IMR-90 (cell line): ENCODE data around the gene MREG. TPM values are rescaled to one million over a fixed set of nuclear protein-coding genes. Genes with fewer than 3 reads are reported as not detected.

ENCODE experiments used
- ATAC-seq: fragments of 200-7000 bp; cut with Tn5 transposase; 2 replicates; pipeline ENCODE4 v1.9.1; 2020; ENCODE audit warnings: low read depth, mild to moderate bottlenecking, moderate library complexity
- BruUV-seq: library from RNA; stranded (reverse); fragments of 400-500 nt; replicated peaks from 2 replicates; lab custom pipeline; 2021; lab: Mats Ljungman, UMichigan
- CTCF ChIA-PET: fragments of 300-600 bp; formaldehyde crosslinking; extraction: SDS; loops from one replicate; lab custom pipeline; 2021; ENCODE audit warnings: antibody characterized with exemption; lab: Yijun Ruan, JAX
- POLR2A ChIA-PET: fragments of 300-600 bp; sonication (Branson Sonifier 250); formaldehyde crosslinking; loops from one replicate; lab custom pipeline; 2022; ENCODE audit warnings: antibody characterized with exemption; ENCODE audit not compliant: unreplicated experiment; lab: Charles Lee
- DNase-seq: peaks from one replicate; pipeline ENCODE4 v3.0.0; 2013
- H2AFZ ChIP-seq: replicated peaks from 2 replicates; pipeline ENCODE3; 2013; ENCODE audit warnings: low read length, mild to moderate bottlenecking; ENCODE audit not compliant: poor library complexity
- H2AK5ac ChIP-seq: 2 replicates; pipeline ENCODE4 v1.6.1; 2013; ENCODE audit warnings: low read depth, low read length, inconsistent platforms
- H2AK9ac ChIP-seq: replicated peaks from 2 replicates; pipeline ENCODE3; 2013; ENCODE audit warnings: mild to moderate bottlenecking, low read depth, low read length, moderate library complexity; ENCODE audit not compliant: poor library complexity
- H2BK120ac ChIP-seq: 2 replicates; pipeline ENCODE4 v1.6.1; 2013; ENCODE audit warnings: low read depth, low read length, inconsistent platforms
- H2BK15ac ChIP-seq: 3 replicates; pipeline ENCODE4 v1.6.1; 2013; ENCODE audit warnings: low read depth, low read length, inconsistent platforms
- H2BK20ac ChIP-seq: 2 replicates; pipeline ENCODE4 v1.6.1; 2013; ENCODE audit warnings: low read depth, mild to moderate bottlenecking, inconsistent platforms, low read length, moderate library complexity
- H2BK5ac ChIP-seq: 2 replicates; pipeline ENCODE4 v1.6.1; 2013; ENCODE audit warnings: mild to moderate bottlenecking, low read depth, low read length, inconsistent platforms; ENCODE audit not compliant: poor library complexity, severe bottlenecking
- H3K14ac ChIP-seq: replicated peaks from 2 replicates; pipeline ENCODE4 v1.6.1; 2013; ENCODE audit warnings: low read depth, low read length, inconsistent platforms
- H3K18ac ChIP-seq: 2 replicates; pipeline ENCODE4 v1.6.1; 2013; ENCODE audit warnings: low read depth, low read length, control low read depth
- H3K23ac ChIP-seq: 2 replicates; pipeline ENCODE4 v1.6.1; 2013; ENCODE audit warnings: low read depth, low read length, inconsistent platforms
- H3K27ac ChIP-seq: 2 replicates; pipeline ENCODE4 v1.5.1; 2013; ENCODE audit warnings: mild to moderate bottlenecking, control low read depth, low read length; ENCODE audit not compliant: insufficient read depth
- H3K27me3 ChIP-seq: 2 replicates; pipeline ENCODE4 v1.6.1; 2013; ENCODE audit warnings: low read length; ENCODE audit not compliant: control insufficient read depth, insufficient read depth
- H3K36me3 ChIP-seq: 2 replicates; pipeline ENCODE4 v1.6.1; 2013; ENCODE audit warnings: low read length, mixed read lengths; ENCODE audit not compliant: control insufficient read depth, insufficient read depth
- H3K4ac ChIP-seq: 2 replicates; pipeline ENCODE4 v1.6.1; 2013; ENCODE audit warnings: low read depth, low read length, inconsistent platforms
- H3K4me1 ChIP-seq: 2 replicates; pipeline ENCODE4 v1.6.1; 2013; ENCODE audit warnings: low read length, mixed read lengths; ENCODE audit not compliant: control insufficient read depth, insufficient read depth
- H3K4me2 ChIP-seq: 2 replicates; pipeline ENCODE4 v1.6.1; 2013; ENCODE audit warnings: low read depth, mild to moderate bottlenecking, control low read depth, low read length, moderate library complexity
- H3K4me3 ChIP-seq: 2 replicates; pipeline ENCODE4 v1.5.1; 2013; ENCODE audit warnings: low read depth, mild to moderate bottlenecking, control low read depth, low read length, moderate library complexity; ENCODE audit not compliant: insufficient read depth
- H3K56ac ChIP-seq: 2 replicates; pipeline ENCODE4 v1.6.1; 2013; ENCODE audit warnings: low read length, inconsistent platforms; ENCODE audit not compliant: insufficient read depth; ENCODE audit errors: extremely low read depth
- H3K79me1 ChIP-seq, 2 experiments: 2 replicates each; pipeline ENCODE4 v1.6.1; 2013; ENCODE audit warnings: low read length in 2 of 2, inconsistent platforms in 1 of 2, low read depth in 1 of 2
- H3K9ac ChIP-seq: 2 replicates; pipeline ENCODE4 v1.6.1; 2013; ENCODE audit warnings: low read depth, low read length, control low read depth
- H3K9me1 ChIP-seq: 2 replicates; pipeline ENCODE4 v1.6.1; 2013; ENCODE audit warnings: low read length, inconsistent platforms; ENCODE audit not compliant: insufficient read depth
- H3K9me3 ChIP-seq: 2 replicates; pipeline ENCODE4 v1.6.1; 2013; ENCODE audit warnings: low read length; ENCODE audit not compliant: control insufficient read depth, insufficient read depth
- H4K20me1 ChIP-seq: 2 replicates; pipeline ENCODE4 v1.6.1; 2013; ENCODE audit warnings: low read length, inconsistent platforms; ENCODE audit not compliant: insufficient read depth
- H4K5ac ChIP-seq: 2 replicates; pipeline ENCODE4 v1.6.1; 2013; ENCODE audit warnings: mild to moderate bottlenecking, low read depth, low read length, control low read depth
- H4K8ac ChIP-seq, 2 experiments: 2 replicates each; pipeline ENCODE4 v1.6.1; 2013; ENCODE audit warnings: low read depth in 2 of 2, low read length in 2 of 2, control low read depth in 1 of 2, inconsistent platforms in 1 of 2
- H4K91ac ChIP-seq: 2 replicates; pipeline ENCODE4 v1.6.1; 2013; ENCODE audit warnings: low read depth, low read length, inconsistent platforms; ENCODE audit not compliant: insufficient read depth
- BHLHE40 ChIP-seq: fragments of 150-350 bp; IDR thresholded peaks from 2 replicates; pipeline ENCODE4 v1.6.1; 2016; ENCODE audit warnings: mild to moderate bottlenecking, low read depth, low read length
- CEBPB ChIP-seq: IDR thresholded peaks from 2 replicates; pipeline ENCODE4 v1.6.1; 2012; ENCODE audit warnings: low read depth, low read length, improper control_type of control experiment
- CHD1 ChIP-seq: IDR thresholded peaks from 2 replicates; pipeline ENCODE4 v1.6.1; 2012; ENCODE audit warnings: low read depth, low read length, improper control_type of control experiment
- FOS ChIP-seq: fragments of 150-350 bp; IDR thresholded peaks from 2 replicates; pipeline ENCODE4 v1.6.1; 2016; ENCODE audit warnings: low read depth, low read length
- MAFK ChIP-seq: IDR thresholded peaks from 2 replicates; pipeline ENCODE4 v1.6.1; 2012; ENCODE audit warnings: low read depth, low read length, improper control_type of control experiment
- MXI1 ChIP-seq: IDR thresholded peaks from 2 replicates; pipeline ENCODE4 v1.6.1; 2012; ENCODE audit warnings: low read depth, mild to moderate bottlenecking, low read length, moderate library complexity, borderline replicate concordance
- NFE2L2 ChIP-seq: fragments of 150-350 bp; IDR thresholded peaks from 2 replicates; pipeline ENCODE4 v1.6.1; 2016; ENCODE audit warnings: low read depth, mild to moderate bottlenecking, low read length
- POLR2A ChIP-seq: IDR thresholded peaks from 2 replicates; pipeline ENCODE4 v1.6.1; 2012; ENCODE audit warnings: mild to moderate bottlenecking, low read depth, low read length
- RCOR1 ChIP-seq: IDR thresholded peaks from 2 replicates; pipeline ENCODE4 v1.6.1; 2012; ENCODE audit warnings: mild to moderate bottlenecking, low read length, improper control_type of control experiment; ENCODE audit not compliant: insufficient replicate concordance
- WGBS, 2 experiments: methylation state at CpG; one replicate each; pipeline versions ENCODE4 v1.1.5 to v1.1.7; 2013; ENCODE audit warnings: missing lambda C conversion rate in 2 of 2; ENCODE audit not compliant: insufficient read length in 1 of 2; ENCODE audit errors: extremely low coverage in 2 of 2; 5-methylcytosine and 5-hydroxymethylcytosine counted together
- dilution Hi-C: fragments of 300-500 bp; cut with HindIII; formaldehyde crosslinking; loops from one replicate; pipeline ENCODE4 v1.14.3; 2018; ENCODE audit warnings: low sequenced_read_pairs; ENCODE audit not compliant: unreplicated experiment
- in situ Hi-C: fragments of 300-500 bp; cut with MboI; formaldehyde crosslinking; loops from 3 replicates; pipeline ENCODE4 v1.14.3; 2019; ENCODE audit warnings: low sequenced_read_pairs, inconsistent platforms, mixed read lengths
- intact Hi-C: fragments of 100-400 bp; cut with micrococcal nuclease; formaldehyde crosslinking; loops from 2 replicates; pipeline ENCODE4 v1.10.0; 2022
- polyA plus RNA-seq, 3 experiments: library from polyadenylated mRNA; depleted of rRNA; stranded (reverse); fragments of >200 nt; gene quantifications; 2 replicates each; pipeline ENCODE4 v1.2.3, GENCODE V29; 2012; ENCODE audit warnings: low replicate concordance in 1 of 3
- total RNA-seq: library from RNA; depleted of rRNA; stranded (reverse); fragments of >200 nt; gene quantifications from 2 replicates; pipeline ENCODE4 v1.2.3, GENCODE V29; 2012
- TF ChIP-seq, protein P1 (sequence below): fragments of 150-350 bp; IDR thresholded peaks from 2 replicates; pipeline ENCODE4 v1.6.1; 2016; ENCODE audit warnings: low read depth, mild to moderate bottlenecking, low read length, moderate library complexity, borderline replicate concordance

Gene MREG
- total and polyA plus RNA-seq, 2 of the 4 experiments (the other 2 are of a cell fraction), result 1.0 to 1.8 TPM

DNA sequence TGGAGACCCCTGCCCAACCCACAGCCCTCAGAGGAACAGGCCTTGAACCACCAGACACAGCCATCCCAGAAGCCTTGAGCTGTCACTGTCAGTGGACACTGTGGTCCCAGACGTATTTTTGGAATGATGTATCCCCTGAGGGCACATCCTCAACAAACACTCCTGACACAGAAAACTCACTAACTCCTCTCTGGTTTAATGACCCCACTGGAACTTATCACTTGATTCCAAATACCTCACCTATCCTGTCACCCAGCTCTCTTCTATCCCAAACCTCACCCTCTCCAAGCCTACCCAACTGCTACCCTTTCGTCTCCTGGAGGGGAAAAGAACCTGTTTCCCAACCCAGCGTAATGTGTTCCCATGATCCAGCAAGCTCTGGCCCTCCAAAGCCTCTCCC is 111.6 kb downstream of the MREG start:
- TF ChIP-seq POLR2A, result no peak
- TF ChIP-seq MAFK, result no peak
- no peak for TF ChIP-seq FOS
- TF ChIP-seq BHLHE40, result no peak
- TF ChIP-seq RCOR1, result no peak
- no peak for TF ChIP-seq MXI1
- TF ChIP-seq CEBPB, result no peak
- TF ChIP-seq CHD1, result no peak
- TF ChIP-seq NFE2L2, result no peak
- TF ChIP-seq, protein P1, sequence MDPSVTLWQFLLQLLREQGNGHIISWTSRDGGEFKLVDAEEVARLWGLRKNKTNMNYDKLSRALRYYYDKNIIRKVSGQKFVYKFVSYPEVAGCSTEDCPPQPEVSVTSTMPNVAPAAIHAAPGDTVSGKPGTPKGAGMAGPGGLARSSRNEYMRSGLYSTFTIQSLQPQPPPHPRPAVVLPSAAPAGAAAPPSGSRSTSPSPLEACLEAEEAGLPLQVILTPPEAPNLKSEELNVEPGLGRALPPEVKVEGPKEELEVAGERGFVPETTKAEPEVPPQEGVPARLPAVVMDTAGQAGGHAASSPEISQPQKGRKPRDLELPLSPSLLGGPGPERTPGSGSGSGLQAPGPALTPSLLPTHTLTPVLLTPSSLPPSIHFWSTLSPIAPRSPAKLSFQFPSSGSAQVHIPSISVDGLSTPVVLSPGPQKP, result no peak
- Histone ChIP-seq H2BK20ac (no peak overlapping the region), H2AK5ac (no peak overlapping the region; the same call in 1 of the 2 replicates), H3K9me1 (no peaks in the 10 kb centered on the region), H4K20me1 (no peaks in the 10 kb centered on the region), H3K9me3 (no peaks in the 10 kb centered on the region), H3K79me1 (no peaks in the 10 kb centered on the region), H2AFZ (no peak overlapping the region), H3K9ac (no peak overlapping the region), H4K5ac (no peak overlapping the region), H3K4me3 (no peak overlapping the region), H2BK120ac (no peak overlapping the region), H3K14ac (no peak overlapping the region), H4K91ac (no peak overlapping the region), H3K4ac (no peak overlapping the region), H2AK9ac (no peak overlapping the region), H2BK15ac (no peak overlapping the region), H3K56ac (no peak overlapping the region), H4K8ac (no peak overlapping the region), H3K23ac (no peak overlapping the region), H3K36me3 (no peaks in the 10 kb centered on the region), H3K27ac (no peak overlapping the region), H2BK5ac (no peak overlapping the region), H3K4me2 (no peak overlapping the region), H3K27me3 (no peaks in the 10 kb centered on the region), H3K4me1 (peaks cover 8% of the 10 kb centered on the region), H3K18ac (no peak overlapping the region)
- CTCF ChIA-PET, result interaction anchor here (0.5 kb wide), 1 partner anchor 12 kb away, joined by 3 read pairs; no protein-coding TSS in a partner anchor
- no peak for DNase-seq
- 100% methylated on average over 1 of the region's 3 CpGs; no CpG with 5 or more reads in 1 of the 2 experiments for WGBS, 2 experiments
- dilution Hi-C loops (no loop called here), in situ Hi-C loops (no loop called here), intact Hi-C loops (no loop called here)
- POLR2A ChIA-PET, result no interaction called here
- ATAC-seq, result no peak
- no TSS peak for BruUV-seq
